Fibroblast of the aortic adventitia (primary cell): ENCODE measurements around the gene GALK2. TPM values are rescaled to one million over a fixed set of nuclear protein-coding genes. Genes with fewer than 3 reads are reported as not detected.

Source experiments
- DNase-seq: peaks from one replicate; pipeline ENCODE4 v3.0.0-alpha.2; 2010; ENCODE audit warnings: low read depth
- H3K4me3 ChIP-seq: 2 replicates; pipeline ENCODE4 v1.5.1; 2011; ENCODE audit warnings: low read depth, mild to moderate bottlenecking, control low read depth, low read length, moderate library complexity
- CTCF ChIP-seq: IDR thresholded peaks from 2 replicates; pipeline ENCODE4 v1.5.1; 2011; ENCODE audit warnings: mild to moderate bottlenecking, low read length, control low read depth, inconsistent platforms; ENCODE audit not compliant: insufficient read depth
- total RNA-seq: library from RNA; depleted of rRNA; stranded (reverse); fragments of >200 nt; gene quantifications from 2 replicates; pipeline ENCODE4 v1.2.3, GENCODE V29; 2012; ENCODE audit warnings: low replicate concordance

GALK2 gene
- total RNA-seq, 1 donor = 30.9 TPM

GRCh38 chr15:49212897-49213296, 42.9 kb downstream of the GALK2 start:
- H3K4me3 ChIP-seq = no peak overlapping the region
- DNase-seq = no peak
- TF ChIP-seq CTCF = no peak

- H3K4me3 ChIP-seq = no peak overlapping the region
- no peak for TF ChIP-seq CTCF
- DNase-seq = no peak
Observed at GRCh38 chr15:49215768-49216739, 46.0 kb downstream of the GALK2 start.

GRCh38 chr15:49223536-49224274, 53.7 kb downstream of the GALK2 start:
- DNase-seq = no peak
- no peak for TF ChIP-seq CTCF

GRCh38 chr15:49225572-49226281, 55.7 kb downstream of the GALK2 start:
- H3K4me3 ChIP-seq = no peak overlapping the region
- TF ChIP-seq CTCF = no peak
- peak; percentile 71 for DNase-seq

More at GRCh38 chr15:49223536-49224274, 53.7 kb downstream of the GALK2 start:
- H3K4me3 ChIP-seq = no peak overlapping the region

- H3K4me3 ChIP-seq = no peak overlapping the region
- no peak for DNase-seq
- TF ChIP-seq CTCF = no peak
Observed at GRCh38 chr15:49227602-49228001, 57.6 kb downstream of the GALK2 start.

GRCh38 chr15:49229922-49230321, 59.9 kb downstream of the GALK2 start:
- no peak overlapping the region for H3K4me3 ChIP-seq
- no peak for DNase-seq
- TF ChIP-seq CTCF = no peak
